Measurements from ENCODE around the gene CELF6.

DNA sequence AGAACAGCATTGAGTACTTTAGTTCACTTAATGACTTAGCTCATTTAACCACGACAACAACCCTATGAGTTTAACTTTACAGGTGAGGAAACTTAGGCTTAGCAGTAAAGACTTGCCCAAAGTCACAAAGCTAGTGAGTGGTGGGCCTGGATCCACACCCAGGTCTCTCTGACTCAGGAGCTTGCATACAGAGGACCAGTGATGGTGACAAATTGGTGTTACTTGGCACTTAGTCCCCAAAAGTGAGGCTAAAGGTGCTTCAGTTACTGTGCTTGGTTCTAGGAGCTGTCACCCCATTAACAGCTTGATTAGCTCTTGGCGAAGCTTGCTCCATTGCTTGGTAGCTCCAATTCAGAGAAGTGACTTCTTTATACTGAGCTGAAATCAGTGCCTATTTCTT lies 6.1 kb downstream of the CELF6 start:
- no peak for TF ChIP-seq CHD2 (IDR thresholded peaks at IDR 0.05; ENCODE audit: low read length, partially characterized antibody)
- no peak for TF ChIP-seq CTCF (IDR thresholded peaks at IDR 0.05)
